ENCODE data around the gene DDX56. TPM values are rescaled to one million over a fixed set of nuclear protein-coding genes. Genes with fewer than 3 reads are reported as not detected.

The DDX56 gene
- total and polyA plus RNA-seq, 9 of the 15 experiments (the other 6 are each of a cell fraction or from before 2014, with no cell fraction given) = 33.0 to 145 (median 102) TPM

- TF ChIP-seq MGA (IDR thresholded peaks at IDR 0.05) (peak; percentile 61), DPF2 (IDR thresholded peaks at IDR 0.05) (peak; percentile 71), UBTF (IDR thresholded peaks at IDR 0.05; ENCODE audit: borderline replicate concordance in 1 of 2, low read depth in 2 of 2, low read length in 2 of 2) (0 out of 4 replicates have a peak, but pooled peaks of 1 of the 2 experiments have one; percentile 55), CBFA2T3 (IDR thresholded peaks at IDR 0.05) (peak; percentile 82), POLR2AphosphoS5 (IDR thresholded peaks at IDR 0.05; ENCODE audit: control insufficient read depth, insufficient read depth, low read depth, low read length) (peak; percentile 61; the same call in 1 of the 2 replicates), ZNF311 (CRISPR knock-in tag; IDR thresholded peaks at IDR 0.05) (no peak), MAZ (CRISPR knock-in tag; conservative IDR thresholded peaks at IDR 0.05 in 1 of 2, IDR thresholded peaks at IDR 0.05 in 1 of 2) (peak in 1 of 2 experiments; percentile 26; a peak in 2 of 4 replicates), HDAC1 (IDR thresholded peaks at IDR 0.05) (peak in 1 of 2 experiments; percentile 49; a peak in 1 of 4 replicates), CBFA2T2 (conservative IDR thresholded peaks at IDR 0.05) (peak; percentile 72), ETV1 (tag; conservative IDR thresholded peaks at IDR 0.05; ENCODE audit: low read depth) (peak; percentile 43), TCF3 (CRISPR knock-in tag; IDR thresholded peaks at IDR 0.05) (peak; percentile 72)
Measured at GRCh38 chr7:44565795-44566559, 7.7 kb downstream of the DDX56 start (continued).
